ENCODE results near the gene RSPH10B. TPM values are rescaled to one million over a fixed set of nuclear protein-coding genes. Genes with fewer than 3 reads are reported as not detected.
"Not testable (repeated sequence)": the region's sequence is repeated elsewhere in the genome, so short reads cannot be mapped to it uniquely, and the experiment has no call there.

Gene RSPH10B
- total RNA-seq, 2 experiments from 2014 or later = 0.53 TPM; not detected in 1

DNA sequence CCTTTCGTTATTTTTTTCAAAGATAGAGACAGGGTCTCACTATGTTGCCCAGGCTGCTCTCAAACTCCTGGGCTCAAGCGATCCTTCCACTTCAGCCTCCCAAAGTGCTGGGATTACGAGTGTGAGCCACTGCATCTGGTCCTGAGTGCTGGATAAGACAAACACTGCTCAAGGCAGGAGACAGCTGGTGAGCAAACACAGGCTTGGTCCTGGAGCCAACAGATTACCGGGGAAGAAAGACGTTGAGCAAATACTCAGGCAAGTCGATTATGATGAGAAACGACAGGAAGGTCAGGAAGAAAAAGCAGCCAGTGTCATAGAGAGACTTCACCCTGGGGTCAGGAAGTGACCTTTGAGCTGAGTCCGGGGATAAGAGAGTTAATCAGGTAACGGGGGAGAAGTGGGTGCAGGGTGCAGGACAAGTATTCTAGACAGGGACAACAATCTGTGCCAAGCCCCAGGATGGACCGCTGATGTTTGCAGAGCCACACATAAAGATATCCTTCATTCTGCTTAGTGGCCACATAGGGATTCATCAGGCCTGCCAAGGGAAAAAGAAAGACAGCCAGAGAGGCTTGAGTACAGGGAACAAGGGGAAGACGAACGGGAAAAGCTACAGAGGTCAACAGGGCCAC, 9.3 kb upstream of the RSPH10B start:
- H3K4me1 Mint-ChIP-seq; DNase-seq; H3K36me3 Mint-ChIP-seq; H3K9me3 Mint-ChIP-seq; ATAC-seq (ENCODE audit: low read depth); POLR2A ChIA-PET; H3K4me3 Mint-ChIP-seq; H3K27me3 Mint-ChIP-seq; H3K27ac Mint-ChIP-seq: not testable (repeated sequence)

DNA sequence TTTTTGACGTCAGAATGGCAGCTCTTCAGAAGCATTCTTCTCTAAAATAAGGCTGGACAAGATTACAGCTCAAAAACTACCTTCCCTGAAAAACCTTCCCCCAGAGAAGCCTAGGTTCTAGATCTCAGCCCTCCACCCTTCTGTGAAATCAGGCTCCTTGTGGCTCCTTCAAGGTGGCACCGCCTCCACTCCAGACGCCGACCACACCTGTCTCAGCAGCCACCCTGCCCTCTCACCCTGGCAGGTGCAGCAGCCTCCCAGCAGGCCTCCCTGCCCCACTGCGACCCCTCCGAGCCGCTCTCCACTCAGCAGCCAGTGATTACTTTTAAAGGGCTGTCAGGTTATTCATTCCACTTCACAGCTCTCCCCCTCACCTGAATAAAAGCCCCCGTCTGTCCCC, 3.1 kb upstream of the RSPH10B start:
- H3K4me3 Mint-ChIP-seq; POLR2A ChIA-PET; H3K36me3 Mint-ChIP-seq; H3K27me3 Mint-ChIP-seq; DNase-seq; ATAC-seq (ENCODE audit: low read depth); H3K27ac Mint-ChIP-seq; H3K9me3 Mint-ChIP-seq; H3K4me1 Mint-ChIP-seq: not testable (repeated sequence)

DNA sequence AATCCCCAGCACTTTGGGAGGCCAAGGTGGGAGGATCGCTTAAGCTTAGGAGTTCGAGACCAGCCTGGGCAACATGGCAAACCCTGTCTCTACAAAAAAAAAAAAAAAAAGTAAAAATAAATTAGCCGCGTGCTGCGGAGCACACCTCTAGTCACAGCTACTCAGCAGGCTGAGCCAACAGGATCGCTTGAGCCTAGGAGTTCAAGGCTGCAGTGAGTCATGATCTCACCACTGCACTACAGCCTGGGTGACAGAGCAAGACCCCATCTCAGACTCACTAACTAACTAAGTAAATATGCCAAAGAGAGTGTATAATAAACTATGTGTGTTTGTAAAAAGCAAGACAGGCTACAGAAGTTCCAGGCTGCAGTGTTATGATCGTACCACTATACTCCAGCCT, 6.7 kb downstream of the RSPH10B start:
- H3K4me1 Mint-ChIP-seq; H3K36me3 Mint-ChIP-seq; ATAC-seq (ENCODE audit: low read depth); H3K4me3 Mint-ChIP-seq; H3K9me3 Mint-ChIP-seq; H3K27ac Mint-ChIP-seq; H3K27me3 Mint-ChIP-seq; DNase-seq; POLR2A ChIA-PET: not testable (repeated sequence)

DNA sequence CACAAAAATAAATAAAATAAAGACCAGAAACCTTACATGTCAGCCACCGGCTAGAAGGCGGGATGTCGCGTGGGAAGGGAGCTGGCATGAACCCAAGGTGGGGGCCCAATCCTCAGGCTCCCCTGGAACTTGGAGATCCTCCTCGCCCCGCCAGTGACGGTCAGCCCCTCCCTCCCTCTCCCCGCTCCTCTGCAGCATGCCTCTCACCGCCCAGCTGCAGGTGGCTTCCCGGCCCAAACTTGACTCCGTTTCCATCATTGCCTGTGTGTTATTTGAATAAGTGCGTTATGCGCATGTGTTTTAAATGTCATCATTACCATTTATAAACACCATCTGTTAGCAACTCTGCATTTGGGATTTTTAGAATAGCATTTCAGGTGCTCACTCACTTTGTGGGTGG, 7.3 kb downstream of the RSPH10B start:
- H3K36me3 Mint-ChIP-seq; H3K4me1 Mint-ChIP-seq; ATAC-seq (ENCODE audit: low read depth); H3K27me3 Mint-ChIP-seq; H3K9me3 Mint-ChIP-seq; H3K27ac Mint-ChIP-seq; POLR2A ChIA-PET; H3K4me3 Mint-ChIP-seq; DNase-seq: not testable (repeated sequence)

- H3K27me3 Mint-ChIP-seq; H3K9me3 Mint-ChIP-seq; H3K27ac Mint-ChIP-seq; H3K36me3 Mint-ChIP-seq; ATAC-seq (ENCODE audit: low read depth); POLR2A ChIA-PET; DNase-seq; H3K4me1 Mint-ChIP-seq; H3K4me3 Mint-ChIP-seq: not testable (repeated sequence)
Measured at GRCh38 chr7:5934945-5935450, 35.5 kb downstream of the RSPH10B start.

GRCh38 chr7:5931905-5932644, 38.4 kb downstream of the RSPH10B start:
- H3K4me1 Mint-ChIP-seq; DNase-seq; H3K36me3 Mint-ChIP-seq; H3K9me3 Mint-ChIP-seq; ATAC-seq (ENCODE audit: low read depth); H3K4me3 Mint-ChIP-seq; H3K27ac Mint-ChIP-seq; H3K27me3 Mint-ChIP-seq; POLR2A ChIA-PET: not testable (repeated sequence)

- H3K4me1 Mint-ChIP-seq; H3K27me3 Mint-ChIP-seq; H3K4me3 Mint-ChIP-seq; DNase-seq; H3K9me3 Mint-ChIP-seq; POLR2A ChIA-PET; ATAC-seq (ENCODE audit: low read depth); H3K27ac Mint-ChIP-seq; H3K36me3 Mint-ChIP-seq: not testable (repeated sequence)
Measured at GRCh38 chr7:5931250-5931649, 39.2 kb downstream of the RSPH10B start.

GRCh38 chr7:5930290-5930689, 40.2 kb downstream of the RSPH10B start:
- ATAC-seq (ENCODE audit: low read depth); POLR2A ChIA-PET; H3K4me1 Mint-ChIP-seq; DNase-seq; H3K9me3 Mint-ChIP-seq; H3K36me3 Mint-ChIP-seq; H3K4me3 Mint-ChIP-seq; H3K27ac Mint-ChIP-seq; H3K27me3 Mint-ChIP-seq: not testable (repeated sequence)

GRCh38 chr7:5926263-5926870, 44.1 kb downstream of the RSPH10B start:
- DNase-seq; H3K36me3 Mint-ChIP-seq; H3K4me1 Mint-ChIP-seq; H3K27ac Mint-ChIP-seq; POLR2A ChIA-PET; ATAC-seq (ENCODE audit: low read depth); H3K9me3 Mint-ChIP-seq; H3K27me3 Mint-ChIP-seq; H3K4me3 Mint-ChIP-seq: not testable (repeated sequence)

DNA sequence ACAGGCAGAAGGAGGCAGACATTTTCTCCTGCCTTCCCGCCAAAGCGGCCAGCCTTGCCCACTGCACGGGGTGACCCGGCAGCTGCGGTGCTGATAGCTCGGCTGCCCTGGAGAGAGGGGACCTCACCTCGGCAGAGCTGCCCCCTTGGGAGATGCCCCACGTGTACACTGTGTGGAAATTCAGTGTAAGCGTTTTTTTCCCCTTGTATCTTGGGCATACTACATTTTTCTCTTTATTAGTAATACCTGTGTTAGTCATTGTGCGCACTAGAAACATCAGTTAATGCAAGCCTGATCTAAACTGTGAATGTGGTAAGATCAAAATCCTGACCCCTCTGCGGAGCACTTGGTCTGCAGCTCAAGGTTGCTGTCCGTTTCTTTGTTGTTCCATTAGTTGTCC, 45.9 kb downstream of the RSPH10B start:
- ATAC-seq (ENCODE audit: low read depth); H3K27ac Mint-ChIP-seq; H3K27me3 Mint-ChIP-seq; H3K36me3 Mint-ChIP-seq; DNase-seq; H3K4me3 Mint-ChIP-seq; H3K9me3 Mint-ChIP-seq; H3K4me1 Mint-ChIP-seq; POLR2A ChIA-PET: not testable (repeated sequence)

GRCh38 chr7:5924180-5924579, 46.3 kb downstream of the RSPH10B start:
- H3K36me3 Mint-ChIP-seq; ATAC-seq (ENCODE audit: low read depth); DNase-seq: not testable (repeated sequence)

GRCh38 chr7:5916529-5916928, 54.0 kb downstream of the RSPH10B start:
- not testable (repeated sequence) for H3K4me3 Mint-ChIP-seq; ATAC-seq (ENCODE audit: low read depth)

More at GRCh38 chr7:5924180-5924579, 46.3 kb downstream of the RSPH10B start:
- POLR2A ChIA-PET, H3K4me1 Mint-ChIP-seq, H3K27ac Mint-ChIP-seq, H3K9me3 Mint-ChIP-seq, H3K27me3 Mint-ChIP-seq, H3K4me3 Mint-ChIP-seq: not testable (repeated sequence)

GRCh38 chr7:5908835-5909234, 61.7 kb downstream of the RSPH10B start:
- not testable (repeated sequence) for H3K9me3 Mint-ChIP-seq

More at GRCh38 chr7:5916529-5916928, 54.0 kb downstream of the RSPH10B start:
- H3K36me3 Mint-ChIP-seq, H3K27ac Mint-ChIP-seq, H3K9me3 Mint-ChIP-seq, POLR2A ChIA-PET, H3K27me3 Mint-ChIP-seq, DNase-seq, H3K4me1 Mint-ChIP-seq: not testable (repeated sequence)

DNA sequence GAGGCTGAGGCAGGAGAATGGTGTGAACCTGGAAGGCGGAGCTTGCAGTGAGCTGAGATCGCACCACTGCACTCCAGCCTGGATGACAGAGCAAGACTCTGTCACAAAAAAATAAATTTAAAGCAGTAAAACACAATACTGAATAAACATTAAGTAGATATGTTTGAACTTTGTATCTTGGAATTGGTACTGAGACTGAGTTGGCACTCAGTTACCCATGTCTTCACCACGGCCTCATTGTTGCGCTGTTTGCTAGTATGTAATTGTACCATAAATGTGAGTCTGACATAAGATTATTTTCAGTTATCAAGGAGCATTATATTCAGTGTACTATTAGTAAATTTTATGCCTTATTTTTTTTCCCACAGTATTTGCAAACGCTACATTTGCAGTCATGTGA, 65.8 kb downstream of the RSPH10B start:
- H3K27me3 Mint-ChIP-seq; H3K4me3 Mint-ChIP-seq; POLR2A ChIA-PET; ATAC-seq (ENCODE audit: low read depth); H3K27ac Mint-ChIP-seq; H3K9me3 Mint-ChIP-seq; H3K4me1 Mint-ChIP-seq; H3K36me3 Mint-ChIP-seq; DNase-seq: not testable (repeated sequence)

More at GRCh38 chr7:5908835-5909234, 61.7 kb downstream of the RSPH10B start:
- POLR2A ChIA-PET; H3K36me3 Mint-ChIP-seq; H3K27me3 Mint-ChIP-seq; H3K27ac Mint-ChIP-seq; DNase-seq; H3K4me1 Mint-ChIP-seq; H3K4me3 Mint-ChIP-seq; ATAC-seq (ENCODE audit: low read depth): not testable (repeated sequence)
